Dedifferentiated amniotic fluid mesenchymal stem cell (primary cell): Measurements from ENCODE around the gene SHISA8.
"Not testable (repeated sequence)": the region's sequence is repeated elsewhere in the genome, so short reads cannot be mapped to it uniquely, and the experiment has no call there.

ENCODE experiments used
- DNase-seq: peaks from one replicate; pipeline ENCODE4 v3.0.0-alpha.2; 2016; ENCODE audit errors: extremely low spot score

Gene SHISA8

DNA sequence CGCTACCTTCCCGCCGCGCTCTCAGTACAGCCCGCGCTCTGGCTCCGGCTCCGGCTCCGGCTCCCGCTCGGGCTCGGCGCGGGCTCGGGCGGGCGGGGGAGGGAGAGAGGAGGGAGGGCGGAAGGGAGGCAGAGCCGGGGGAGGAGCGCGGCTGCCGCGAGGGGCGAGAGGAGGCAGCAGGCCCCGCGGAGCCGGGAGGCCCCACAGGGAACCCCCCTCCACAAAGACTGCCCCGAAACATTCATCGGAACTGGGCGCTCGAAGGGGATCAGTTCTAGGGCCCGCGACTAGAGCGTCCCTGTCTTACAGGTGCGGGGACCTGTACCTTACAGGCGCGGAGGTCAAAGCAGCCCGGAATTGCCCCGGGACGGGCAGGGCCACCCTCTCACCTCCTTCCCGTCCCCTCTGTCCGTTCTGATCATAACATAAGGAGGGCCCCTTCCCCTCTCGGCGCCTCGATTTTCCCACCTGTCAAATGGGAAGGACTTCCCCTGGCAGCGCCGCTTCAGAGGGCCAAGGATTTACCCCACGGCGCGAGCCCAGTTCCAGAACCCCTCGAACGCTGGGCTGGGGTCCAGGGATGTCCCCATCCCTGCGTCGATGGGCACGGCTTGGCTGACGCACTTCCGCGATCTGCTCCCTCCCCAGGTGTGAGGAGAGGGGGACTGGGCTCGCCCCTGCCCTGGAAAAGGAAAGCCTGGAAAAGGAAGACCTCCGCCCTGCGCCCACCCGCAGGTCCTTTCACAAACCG is at the start of gene SHISA8:
TSS of gene SHISA8 (minus strand) at position 40 of the 751 bp plus-strand sequence. CDS start 407 bp downstream, outside the sequence.
- DNase-seq = no peak

DNA sequence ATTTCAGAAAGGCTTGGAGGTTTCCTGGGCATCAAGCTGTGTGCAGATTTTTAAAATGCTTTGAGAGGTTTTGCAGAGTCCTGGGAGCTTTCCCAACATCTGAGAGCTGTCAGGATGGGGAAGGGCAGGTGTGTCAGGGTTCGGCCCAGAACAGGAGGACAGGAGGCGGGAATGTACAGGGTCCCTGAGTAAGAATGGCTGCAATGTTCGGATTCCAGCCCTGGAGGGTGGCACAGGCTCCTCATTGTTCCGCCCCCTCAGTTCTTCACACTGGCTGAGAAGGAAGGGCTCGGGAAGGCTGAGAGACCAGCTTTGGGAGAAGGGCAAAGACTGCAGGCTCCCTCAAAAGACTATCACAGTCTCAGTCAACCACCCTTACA is 49.2 kb upstream of the SHISA8 start:
- no peak for DNase-seq

- DNase-seq = no peak
These were observed 48.7 kb upstream of the SHISA8 start for GRCh38 chr22:41963453-41964111.

GRCh38 chr22:41957941-41958556 is 43.2 kb upstream of the SHISA8 start:
- DNase-seq = no peak

DNA sequence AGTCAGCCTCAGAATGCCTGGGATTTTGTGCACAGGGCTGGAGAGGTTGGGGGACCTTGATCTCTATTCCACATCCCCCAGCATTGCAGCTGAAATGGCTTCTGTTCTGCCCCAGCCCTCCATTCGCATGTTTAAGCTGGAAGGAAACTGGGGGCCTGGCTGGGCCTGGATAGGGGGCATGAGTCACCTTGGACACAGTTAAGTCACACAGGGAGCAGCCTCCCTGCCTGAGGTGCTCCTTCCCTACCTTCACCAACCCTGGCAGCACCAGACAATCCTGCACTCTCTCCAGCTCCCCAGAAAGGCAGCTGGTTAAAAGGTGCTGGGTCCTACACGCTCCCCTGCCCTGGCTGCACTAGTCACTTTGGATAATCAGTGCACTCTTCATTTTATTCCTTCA is 37.8 kb upstream of the SHISA8 start:
- DNase-seq = no peak

DNA sequence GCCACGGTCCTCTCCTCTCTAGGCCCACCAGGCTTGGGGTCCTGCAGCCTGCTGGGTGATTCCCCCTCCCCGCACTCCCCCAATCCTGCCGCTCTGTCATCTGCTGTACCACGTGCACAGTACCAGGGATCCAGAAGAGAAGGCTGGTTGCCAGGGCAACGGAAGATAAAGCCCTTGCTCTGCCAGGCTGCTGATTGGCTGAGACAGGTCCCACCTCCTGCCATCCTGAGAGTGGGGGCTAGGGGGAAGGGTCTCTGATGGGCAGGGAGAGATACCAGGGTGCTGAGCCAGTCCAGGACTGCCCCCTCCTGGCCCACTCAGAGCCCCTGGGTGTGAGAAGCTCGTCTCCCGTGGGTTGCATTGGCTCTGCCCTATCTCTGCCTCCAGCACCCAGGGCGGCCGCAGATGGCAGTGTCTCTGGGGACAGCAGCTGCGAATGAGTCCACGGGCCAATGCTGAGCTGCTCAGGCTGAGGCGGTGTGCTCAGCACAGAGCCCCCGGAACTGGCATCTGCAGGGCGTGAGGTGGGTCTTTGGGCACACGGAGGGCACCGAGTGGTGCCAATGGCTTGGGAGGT is 37.1 kb upstream of the SHISA8 start, which contains the start of gene SMIM45:
TSS of gene SMIM45 (plus strand) at position 253 of the 577 bp plus-strand sequence.
- no peak for DNase-seq

GRCh38 chr22:41949297-41949965 is 34.6 kb upstream of the SHISA8 start:
- DNase-seq = no peak

DNA sequence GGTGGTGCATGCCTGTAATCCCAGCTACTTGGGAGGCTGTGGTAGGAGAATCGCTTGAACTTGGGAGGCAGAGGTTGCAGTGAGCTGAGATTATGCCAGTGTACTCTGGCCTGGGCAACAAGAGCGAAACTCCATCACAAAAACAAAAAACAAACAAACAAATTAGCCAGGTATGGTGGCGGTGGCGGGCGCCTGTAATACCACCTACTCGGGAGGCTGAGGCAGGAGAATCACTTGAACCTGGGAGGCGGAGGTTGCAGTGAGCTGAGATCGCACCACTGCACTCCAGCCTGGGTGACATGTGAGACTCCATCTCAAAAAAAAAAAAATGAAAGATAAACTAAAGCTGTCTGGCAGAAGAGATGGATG is 34.0 kb upstream of the SHISA8 start:
- DNase-seq = not testable (repeated sequence)

GRCh38 chr22:41948142-41948541 is 33.3 kb upstream of the SHISA8 start:
- DNase-seq = no peak

GRCh38 chr22:41947424-41948080 is 32.7 kb upstream of the SHISA8 start:
- no peak for DNase-seq

DNA sequence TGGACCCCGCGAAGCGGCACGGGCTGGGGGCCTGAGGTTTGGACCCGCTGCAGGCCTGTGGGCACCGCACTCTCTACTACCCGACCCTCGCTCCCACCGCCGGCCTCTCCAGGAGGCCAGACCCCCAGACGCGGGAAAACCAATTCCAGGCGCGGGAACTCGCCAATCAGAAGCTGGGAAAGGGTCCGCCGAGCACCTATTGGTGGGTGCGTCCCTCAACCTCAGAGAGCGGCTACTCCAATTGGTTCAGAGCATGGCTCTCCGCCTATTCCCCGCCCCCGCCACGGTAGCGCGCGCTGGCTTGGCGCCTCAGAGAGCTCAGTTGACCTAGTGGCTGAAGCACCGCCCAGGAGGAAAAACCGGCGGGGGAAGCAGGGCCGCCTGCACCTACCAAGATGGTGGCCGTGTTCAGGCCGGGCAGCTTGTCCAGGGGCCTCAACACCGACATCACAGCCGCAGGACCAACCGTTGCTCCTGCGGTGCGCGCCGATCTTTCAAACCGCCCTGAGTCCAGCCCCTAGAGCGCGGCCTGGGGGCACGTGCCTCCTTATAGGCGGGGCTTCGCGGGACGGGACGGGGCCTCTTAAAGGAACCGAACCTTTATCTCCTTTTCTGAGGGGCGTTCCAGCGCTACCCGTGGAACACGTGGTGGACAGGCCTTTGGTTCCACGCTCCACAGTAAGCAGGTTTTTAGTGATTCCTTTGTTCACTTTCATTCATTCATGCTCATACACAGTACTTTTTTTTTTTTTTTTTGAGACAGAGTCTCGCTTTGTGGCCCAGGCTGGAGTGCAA is 32.0 kb upstream of the SHISA8 start, which contains the start of gene CENPM:
TSS of gene CENPM (minus strand) at position 524 of the 795 bp plus-strand sequence. CDS start at position 448, 76 bp downstream.
- peak; percentile 90 for DNase-seq

- DNase-seq = no peak
These were observed 28.9 kb upstream of the SHISA8 start for GRCh38 chr22:41943661-41944209.

GRCh38 chr22:41940832-41941765 is 26.2 kb upstream of the SHISA8 start:
- peak; percentile 81 for DNase-seq

DNA sequence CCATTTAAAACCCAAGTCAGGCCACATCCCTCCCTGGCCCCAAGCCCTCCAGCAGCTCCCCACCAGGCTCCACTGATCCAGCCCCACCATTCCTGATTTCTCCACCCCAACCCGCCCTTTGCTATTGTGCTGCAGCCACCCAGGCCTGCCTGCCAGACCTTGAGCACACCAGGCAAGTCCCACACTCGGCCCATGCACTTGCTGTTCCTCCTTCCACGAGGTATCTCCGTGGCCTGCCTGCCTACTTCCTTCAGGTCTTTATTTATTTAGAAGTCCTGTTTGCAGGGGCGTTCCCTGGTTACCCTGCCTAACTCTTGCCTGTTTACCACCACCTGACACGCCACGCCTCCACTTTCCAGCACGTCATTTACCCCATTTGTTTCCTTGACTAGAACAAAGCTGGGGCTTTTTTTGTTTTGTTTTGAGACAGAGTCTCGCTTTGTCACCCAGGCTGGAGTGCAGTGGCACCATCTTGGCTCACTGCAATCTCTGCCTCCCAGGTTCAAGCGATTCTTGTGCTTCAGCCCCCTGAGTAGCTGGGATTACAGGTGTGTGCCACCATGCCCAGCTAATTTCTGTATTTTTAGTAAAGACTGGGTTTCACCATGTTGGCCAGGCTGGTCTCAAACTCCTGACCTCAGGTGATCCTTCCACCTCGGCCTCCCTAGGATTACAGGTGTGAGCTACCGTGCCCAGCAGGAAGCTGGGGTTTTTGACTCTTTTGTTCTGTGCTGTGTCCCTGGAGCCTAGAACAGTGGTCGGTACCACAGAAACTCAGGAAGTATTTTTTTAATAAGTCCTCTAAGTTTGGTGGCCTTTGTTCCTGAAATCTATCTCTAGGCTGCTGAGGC is 25.3 kb upstream of the SHISA8 start:
- DNase-seq = no peak

GRCh38 chr22:41936894-41937169 is 22.0 kb upstream of the SHISA8 start:
- no peak for DNase-seq

GRCh38 chr22:41935509-41935908 is 20.6 kb upstream of the SHISA8 start:
- no peak for DNase-seq

DNA sequence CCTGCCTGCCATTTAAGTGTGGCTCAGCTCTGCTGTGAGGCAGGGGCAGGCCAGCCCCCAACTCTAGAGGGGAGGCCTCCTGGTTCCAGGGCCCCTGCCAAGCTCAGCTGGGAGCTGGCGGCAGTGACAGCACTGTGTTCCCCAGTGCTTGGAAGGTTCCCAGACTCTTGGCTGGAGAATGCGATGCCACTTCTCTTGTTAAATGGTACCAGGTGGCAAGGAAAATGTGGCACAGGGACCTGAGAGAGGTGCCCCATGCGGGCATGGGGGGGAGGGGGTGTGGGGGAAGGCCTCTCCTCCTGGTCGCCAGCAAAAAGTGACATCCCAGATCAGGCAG is 20.1 kb upstream of the SHISA8 start:
- DNase-seq = no peak

GRCh38 chr22:41934284-41935014 is 19.6 kb upstream of the SHISA8 start:
- no peak for DNase-seq
